Chondrocyte (in vitro differentiated cells): ENCODE data around the gene ZNF384. TPM values are rescaled to one million over a fixed set of nuclear protein-coding genes. Genes with fewer than 3 reads are reported as not detected.

Experiments
- DNase-seq: peaks from one replicate; pipeline ENCODE4 v3.0.0; 2021; ENCODE audit warnings: mixed read lengths, low spot score
- H3K27ac Mint-ChIP-seq: one replicate; pipeline ENCODE4 v1.8.0; 2021; ENCODE audit warnings: mild to moderate bottlenecking, moderate library complexity, mixed read lengths; ENCODE audit not compliant: unreplicated experiment
- H3K27me3 Mint-ChIP-seq: 2 replicates; pipeline ENCODE4 v1.8.0; 2021; ENCODE audit warnings: low read depth, mixed read lengths
- H3K36me3 Mint-ChIP-seq: 2 replicates; pipeline ENCODE4 v1.8.0; 2021; ENCODE audit warnings: low read depth, mixed read lengths
- H3K4me1 Mint-ChIP-seq: 2 replicates; pipeline ENCODE4 v1.8.0; 2021; ENCODE audit warnings: low read depth, mild to moderate bottlenecking, mixed read lengths
- H3K4me3 Mint-ChIP-seq: one replicate; pipeline ENCODE4 v1.8.0; 2021; ENCODE audit warnings: mild to moderate bottlenecking, moderate library complexity, mixed read lengths; ENCODE audit not compliant: unreplicated experiment
- H3K9me3 Mint-ChIP-seq: 2 replicates; pipeline ENCODE4 v1.8.0; 2021; ENCODE audit warnings: low read depth, mixed read lengths
- CTCF ChIP-seq: fragments of 200-600 bp; sonication (generic); IDR thresholded peaks from 2 replicates; pipeline ENCODE4 v1.5.0; 2021; ENCODE audit warnings: antibody characterized with exemption, mild to moderate bottlenecking, moderate library complexity
- total RNA-seq: library from RNA; stranded (reverse); gene quantifications from 3 replicates; pipeline ENCODE4 v1.2.1, GENCODE V29; 2021

ZNF384 gene
- total RNA-seq, 1 donor from 2014 or later, result 50.7 TPM

GRCh38 chr12:6697584-6698351 is 8.6 kb upstream of the ZNF384 start:
- peaks cover 24% of the 10 kb centered on the region for H3K4me1 Mint-ChIP-seq
- peak; percentile 78 for TF ChIP-seq CTCF
- no peak overlapping the region for H3K4me3 Mint-ChIP-seq
- no peak overlapping the region for H3K27ac Mint-ChIP-seq
- peaks cover 9% of the 10 kb centered on the region for H3K27me3 Mint-ChIP-seq
- peaks cover 3% of the 10 kb centered on the region for H3K36me3 Mint-ChIP-seq
- H3K9me3 Mint-ChIP-seq, result no peaks in the 10 kb centered on the region
- no peak for DNase-seq

- peaks cover 6% of the 10 kb centered on the region for H3K27me3 Mint-ChIP-seq
- peaks cover 3% of the 10 kb centered on the region for H3K36me3 Mint-ChIP-seq
- no peak overlapping the region for H3K4me3 Mint-ChIP-seq
- no peak for TF ChIP-seq CTCF
- H3K9me3 Mint-ChIP-seq, result no peaks in the 10 kb centered on the region
- DNase-seq, result no peak
- H3K27ac Mint-ChIP-seq, result no peak overlapping the region
- peaks cover 24% of the 10 kb centered on the region for H3K4me1 Mint-ChIP-seq
Observed at GRCh38 chr12:6696690-6697583, 7.8 kb upstream of the ZNF384 start.

- Mint-ChIP-seq H3K4me1 (peaks cover 13% of the 10 kb centered on the region), H3K27ac (no peak overlapping the region), H3K27me3 (no peaks in the 10 kb centered on the region), H3K9me3 (no peaks in the 10 kb centered on the region), H3K36me3 (peaks cover 3% of the 10 kb centered on the region), H3K4me3 (no peak overlapping the region)
- no peak for TF ChIP-seq CTCF
- DNase-seq, result no peak
Observed at GRCh38 chr12:6695313-6696045, 6.3 kb upstream of the ZNF384 start.

- no peak overlapping the region for H3K4me3 Mint-ChIP-seq
- DNase-seq, result no peak
- H3K27ac Mint-ChIP-seq, result no peak overlapping the region
- H3K27me3 Mint-ChIP-seq, result no peaks in the 10 kb centered on the region
- peaks cover 18% of the 10 kb centered on the region for H3K4me1 Mint-ChIP-seq
- H3K36me3 Mint-ChIP-seq, result peaks cover 3% of the 10 kb centered on the region
- H3K9me3 Mint-ChIP-seq, result no peaks in the 10 kb centered on the region
- TF ChIP-seq CTCF, result no peak
Observed at GRCh38 chr12:6694701-6695100, 5.5 kb upstream of the ZNF384 start.
